ENCODE results near the gene TSPAN16. TPM values are rescaled to one million over a fixed set of nuclear protein-coding genes. Genes with fewer than 3 reads are reported as not detected.

TSPAN16 gene
- total and polyA plus RNA-seq, 9 donors = not detected

- Histone ChIP-seq H3K27me3 (ENCODE audit: control insufficient read depth, insufficient read depth, low read length) (no peaks in the 10 kb centered on the region), H3K4me3 (ENCODE audit: low read length) (no peak overlapping the region), H3K4me1 (ENCODE audit: control insufficient read depth, insufficient read depth, low read length) (peaks cover 6% of the 10 kb centered on the region), H3K36me3 (ENCODE audit: control insufficient read depth, insufficient read depth, low read length) (no peaks in the 10 kb centered on the region), H3K9me3 (replicated peaks; ENCODE audit: control insufficient read depth, low read depth, low read length) (no peaks in the 10 kb centered on the region), H3K27ac (ENCODE audit: low read length) (no peak overlapping the region)
- no peak for DNase-seq
- 67% methylated on average over 1 of the region's 7 CpGs for WGBS (ENCODE audit: insufficient coverage)
Observed at GRCh38 chr19:11288349-11288748, 7.6 kb upstream of the TSPAN16 start.

GRCh38 chr19:11290256-11290655, 5.7 kb upstream of the TSPAN16 start:
- H3K36me3 ChIP-seq (ENCODE audit: control insufficient read depth, insufficient read depth, low read length) = no peaks in the 10 kb centered on the region
- no CpG with 5 or more reads among the region's 4 CpGs for WGBS (ENCODE audit: insufficient coverage)
- no peak overlapping the region for H3K27ac ChIP-seq (ENCODE audit: low read length)
- no peak overlapping the region for H3K4me3 ChIP-seq (ENCODE audit: low read length)
- H3K27me3 ChIP-seq (ENCODE audit: control insufficient read depth, insufficient read depth, low read length) = no peaks in the 10 kb centered on the region
- no peak for DNase-seq
- H3K4me1 ChIP-seq (ENCODE audit: control insufficient read depth, insufficient read depth, low read length) = peaks cover 10% of the 10 kb centered on the region
- no peaks in the 10 kb centered on the region for H3K9me3 ChIP-seq (replicated peaks; ENCODE audit: control insufficient read depth, low read depth, low read length)

- no peaks in the 10 kb centered on the region for H3K9me3 ChIP-seq (replicated peaks; ENCODE audit: control insufficient read depth, low read depth, low read length)
- 96% methylated on average over 4 of the region's 7 CpGs for WGBS (ENCODE audit: insufficient coverage)
- H3K27ac ChIP-seq (ENCODE audit: low read length) = no peak overlapping the region
- peaks cover 17% of the 10 kb centered on the region for H3K4me1 ChIP-seq (ENCODE audit: control insufficient read depth, insufficient read depth, low read length)
- no peak overlapping the region for H3K4me3 ChIP-seq (ENCODE audit: low read length)
- DNase-seq = no peak
- H3K27me3 ChIP-seq (ENCODE audit: control insufficient read depth, insufficient read depth, low read length) = no peaks in the 10 kb centered on the region
- no peaks in the 10 kb centered on the region for H3K36me3 ChIP-seq (ENCODE audit: control insufficient read depth, insufficient read depth, low read length)
Observed at GRCh38 chr19:11291415-11291814, 4.5 kb upstream of the TSPAN16 start.

- DNase-seq = no peak
- Histone ChIP-seq H3K36me3 (ENCODE audit: control insufficient read depth, insufficient read depth, low read length) (no peaks in the 10 kb centered on the region), H3K27me3 (ENCODE audit: control insufficient read depth, insufficient read depth, low read length) (no peaks in the 10 kb centered on the region), H3K9me3 (replicated peaks; ENCODE audit: control insufficient read depth, low read depth, low read length) (no peaks in the 10 kb centered on the region), H3K27ac (ENCODE audit: low read length) (no peak overlapping the region), H3K4me3 (ENCODE audit: low read length) (no peak overlapping the region), H3K4me1 (ENCODE audit: control insufficient read depth, insufficient read depth, low read length) (peaks cover 17% of the 10 kb centered on the region)
- 80% methylated on average over 1 of the region's 1 CpG for WGBS (ENCODE audit: insufficient coverage)
Observed at GRCh38 chr19:11291991-11292390, 4.0 kb upstream of the TSPAN16 start.

GRCh38 chr19:11293433-11294389, 2.2 kb upstream of the TSPAN16 start:
- Histone ChIP-seq H3K27me3 (ENCODE audit: control insufficient read depth, insufficient read depth, low read length) (no peaks in the 10 kb centered on the region), H3K4me1 (ENCODE audit: control insufficient read depth, insufficient read depth, low read length) (peaks cover 17% of the 10 kb centered on the region), H3K4me3 (ENCODE audit: low read length) (peak overlapping the region; percentile 21), H3K27ac (ENCODE audit: low read length) (peak overlapping the region; percentile 53), H3K9me3 (replicated peaks; ENCODE audit: control insufficient read depth, low read depth, low read length) (no peaks in the 10 kb centered on the region), H3K36me3 (ENCODE audit: control insufficient read depth, insufficient read depth, low read length) (no peaks in the 10 kb centered on the region)
- peak; percentile 96 for DNase-seq
- 3% methylated on average over 37 of the region's 41 CpGs for WGBS (ENCODE audit: insufficient coverage)

GRCh38 chr19:11295180-11295579, 780 bp upstream of the TSPAN16 start:
- no CpG with 5 or more reads among the region's 4 CpGs for WGBS (ENCODE audit: insufficient coverage)
- H3K9me3 ChIP-seq (replicated peaks; ENCODE audit: control insufficient read depth, low read depth, low read length) = no peaks in the 10 kb centered on the region
- H3K27me3 ChIP-seq (ENCODE audit: control insufficient read depth, insufficient read depth, low read length) = no peaks in the 10 kb centered on the region
- no peak overlapping the region for H3K27ac ChIP-seq (ENCODE audit: low read length)
- H3K36me3 ChIP-seq (ENCODE audit: control insufficient read depth, insufficient read depth, low read length) = no peaks in the 10 kb centered on the region
- H3K4me1 ChIP-seq (ENCODE audit: control insufficient read depth, insufficient read depth, low read length) = peaks cover 14% of the 10 kb centered on the region
- DNase-seq = no peak
- no peak overlapping the region for H3K4me3 ChIP-seq (ENCODE audit: low read length)

GRCh38 chr19:11296264-11296663, 304 bp downstream of the TSPAN16 start:
- no peaks in the 10 kb centered on the region for H3K9me3 ChIP-seq (replicated peaks; ENCODE audit: control insufficient read depth, low read depth, low read length)
- peak; percentile 56 for DNase-seq
- 32% methylated on average over 5 of the region's 7 CpGs for WGBS (ENCODE audit: insufficient coverage)
- H3K4me3 ChIP-seq (ENCODE audit: low read length) = no peak overlapping the region
- H3K27me3 ChIP-seq (ENCODE audit: control insufficient read depth, insufficient read depth, low read length) = no peaks in the 10 kb centered on the region
- peak overlapping the region; percentile 35 for H3K27ac ChIP-seq (ENCODE audit: low read length)
- no peaks in the 10 kb centered on the region for H3K36me3 ChIP-seq (ENCODE audit: control insufficient read depth, insufficient read depth, low read length)
- H3K4me1 ChIP-seq (ENCODE audit: control insufficient read depth, insufficient read depth, low read length) = peaks cover 14% of the 10 kb centered on the region

GRCh38 chr19:11299946-11300810, 4.2 kb downstream of the TSPAN16 start:
- H3K4me1 ChIP-seq (ENCODE audit: control insufficient read depth, insufficient read depth, low read length) = peaks cover 7% of the 10 kb centered on the region
- H3K4me3 ChIP-seq (ENCODE audit: low read length) = no peak overlapping the region
- DNase-seq = no peak
- no peak overlapping the region for H3K27ac ChIP-seq (ENCODE audit: low read length)
- no peaks in the 10 kb centered on the region for H3K36me3 ChIP-seq (ENCODE audit: control insufficient read depth, insufficient read depth, low read length)
- H3K9me3 ChIP-seq (replicated peaks; ENCODE audit: control insufficient read depth, low read depth, low read length) = no peaks in the 10 kb centered on the region
- no peaks in the 10 kb centered on the region for H3K27me3 ChIP-seq (ENCODE audit: control insufficient read depth, insufficient read depth, low read length)
- WGBS (ENCODE audit: insufficient coverage) = 70% methylated on average over 2 of the region's 8 CpGs

GRCh38 chr19:11300811-11301120, 4.8 kb downstream of the TSPAN16 start:
- Histone ChIP-seq H3K4me1 (ENCODE audit: control insufficient read depth, insufficient read depth, low read length) (peaks cover 6% of the 10 kb centered on the region), H3K4me3 (ENCODE audit: low read length) (no peak overlapping the region), H3K27me3 (ENCODE audit: control insufficient read depth, insufficient read depth, low read length) (no peaks in the 10 kb centered on the region), H3K9me3 (replicated peaks; ENCODE audit: control insufficient read depth, low read depth, low read length) (no peaks in the 10 kb centered on the region), H3K27ac (ENCODE audit: low read length) (no peak overlapping the region), H3K36me3 (ENCODE audit: control insufficient read depth, insufficient read depth, low read length) (no peaks in the 10 kb centered on the region)
- 85% methylated on average over 3 of the region's 11 CpGs for WGBS (ENCODE audit: insufficient coverage)
- DNase-seq = no peak

- WGBS (ENCODE audit: insufficient coverage) = 75% methylated on average over 1 of the region's 5 CpGs
- Histone ChIP-seq H3K27ac (ENCODE audit: low read length) (no peak overlapping the region), H3K9me3 (replicated peaks; ENCODE audit: control insufficient read depth, low read depth, low read length) (no peaks in the 10 kb centered on the region), H3K4me3 (ENCODE audit: low read length) (no peak overlapping the region), H3K36me3 (ENCODE audit: control insufficient read depth, insufficient read depth, low read length) (no peaks in the 10 kb centered on the region), H3K4me1 (ENCODE audit: control insufficient read depth, insufficient read depth, low read length) (no peaks in the 10 kb centered on the region), H3K27me3 (ENCODE audit: control insufficient read depth, insufficient read depth, low read length) (no peaks in the 10 kb centered on the region)
- DNase-seq = no peak
Observed at GRCh38 chr19:11304936-11305335, 9.0 kb downstream of the TSPAN16 start.

All from muscle of leg (tissue), 11 donors.